Adipocyte (in vitro differentiated cells): Measurements from ENCODE around the gene FAM200C.

Experiments used
- DNase-seq: peaks from one replicate; pipeline ENCODE4 v3.0.0-alpha.2; 2015; ENCODE audit warnings: low read depth
- H3K27me3 ChIP-seq: replicated peaks from 2 replicates; pipeline ENCODE4 v1.7.0; 2013; ENCODE audit warnings: mild to moderate bottlenecking, low read length, moderate library complexity; ENCODE audit not compliant: control insufficient read depth, insufficient read depth
- H3K36me3 ChIP-seq: 2 replicates; pipeline ENCODE4 v1.7.0; 2013; ENCODE audit warnings: low read length, mild to moderate bottlenecking, moderate library complexity; ENCODE audit not compliant: control insufficient read depth, insufficient read depth, severe bottlenecking
- H3K4me1 ChIP-seq: 2 replicates; pipeline ENCODE4 v1.7.0; 2013; ENCODE audit warnings: mild to moderate bottlenecking, low read length, moderate library complexity; ENCODE audit not compliant: control insufficient read depth, insufficient read depth
- H3K4me3 ChIP-seq: 2 replicates; pipeline ENCODE4 v1.7.0; 2013; ENCODE audit warnings: mild to moderate bottlenecking, low read length, moderate library complexity
- H3K9ac ChIP-seq: 2 replicates; pipeline ENCODE4 v1.7.0; 2013; ENCODE audit warnings: mild to moderate bottlenecking, low read length, moderate library complexity
- H3K9me3 ChIP-seq: 2 replicates; pipeline ENCODE4 v1.7.0; 2013; ENCODE audit warnings: mild to moderate bottlenecking, low read length, moderate library complexity; ENCODE audit not compliant: control insufficient read depth

The FAM200C gene

DNA sequence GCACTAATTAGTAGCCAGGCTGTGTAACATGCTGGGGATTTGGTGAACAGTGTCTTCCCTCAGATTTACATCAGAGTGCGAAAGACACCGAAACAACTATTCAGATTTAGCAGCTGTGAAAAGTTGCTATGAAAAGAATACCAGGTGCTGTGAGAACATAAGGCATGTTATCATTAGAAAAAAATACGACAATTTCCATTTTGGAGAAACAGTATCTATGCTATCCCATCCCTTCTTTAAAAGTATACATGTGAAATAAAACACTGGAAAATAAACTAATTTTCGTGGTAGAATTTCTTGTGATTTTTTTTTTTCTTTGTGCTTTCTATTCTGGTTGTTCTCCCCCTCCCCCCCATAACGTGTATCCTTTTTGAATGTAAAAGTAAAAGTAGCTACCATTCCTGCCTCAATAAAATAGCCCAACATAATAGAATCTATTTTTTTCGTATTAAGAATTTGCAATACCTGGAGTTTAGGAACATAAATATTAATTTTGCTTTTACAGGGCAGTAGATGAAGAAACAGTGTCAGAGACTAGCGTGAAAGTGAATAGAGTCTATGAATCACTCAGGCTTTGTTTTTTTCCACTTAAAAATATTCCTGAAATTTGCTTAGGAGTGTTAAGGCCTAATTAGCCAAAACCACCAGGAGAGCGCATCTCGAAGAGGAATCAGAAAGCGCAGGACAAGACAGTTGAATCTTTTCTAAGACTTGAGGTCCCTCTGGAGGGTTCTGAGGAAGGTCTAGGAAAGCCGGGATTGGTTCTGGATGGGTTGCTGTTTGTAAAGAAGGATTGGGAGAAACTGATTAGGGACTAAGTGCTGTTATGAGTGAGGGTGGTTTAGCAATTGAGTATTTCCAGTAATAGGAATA lies 19.8 kb upstream of the FAM200C start:
- Histone ChIP-seq H3K27me3 (no peaks in the 10 kb centered on the region), H3K36me3 (peaks cover 4% of the 10 kb centered on the region), H3K9me3 (no peaks in the 10 kb centered on the region), H3K4me1 (peaks cover 27% of the 10 kb centered on the region), H3K9ac (peak overlapping the region; percentile 93), H3K4me3 (peak overlapping the region; percentile 93)
- no peak for DNase-seq

DNA sequence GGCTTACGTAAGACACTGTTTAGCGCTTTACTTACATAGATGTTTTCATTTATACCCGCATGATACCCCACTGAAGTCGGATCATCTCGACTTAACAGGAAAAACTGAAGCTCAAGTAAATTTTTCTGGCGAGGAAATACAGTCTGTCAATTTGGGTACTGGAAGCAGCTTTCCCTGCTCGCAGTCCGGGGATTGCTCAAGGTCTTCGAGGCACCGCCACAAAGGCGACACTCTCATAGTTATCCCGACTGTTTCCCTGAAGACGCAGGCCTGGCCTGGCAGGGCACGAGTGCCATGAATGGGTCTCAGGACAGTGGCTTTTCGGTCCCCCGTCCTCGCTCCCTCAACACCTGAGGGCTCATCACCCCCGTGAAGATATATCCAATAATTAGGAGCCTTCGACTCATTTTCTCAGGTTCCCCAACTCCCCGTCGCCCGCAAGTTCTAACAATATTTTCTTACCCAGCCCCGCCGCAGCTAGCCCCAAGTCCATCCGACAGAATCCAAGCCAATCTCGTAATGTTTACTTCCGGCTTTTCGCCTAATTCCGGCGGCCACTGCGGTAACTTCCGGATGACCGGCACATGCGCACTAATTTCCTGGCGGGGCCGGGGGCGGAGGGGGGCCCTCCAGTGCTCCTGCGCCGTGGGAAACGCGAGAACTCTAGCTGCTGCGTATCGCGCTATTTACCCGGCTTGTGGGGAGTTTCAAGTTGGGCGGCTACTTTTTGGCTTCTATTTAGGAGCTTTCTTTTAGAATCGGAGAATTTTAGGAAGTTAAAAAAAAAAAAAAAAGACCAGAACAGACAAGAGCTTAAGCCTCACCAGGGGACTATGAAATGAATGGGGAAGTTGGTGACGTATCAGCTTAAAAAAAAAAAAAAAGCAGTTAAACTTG lies 19.0 kb upstream of the FAM200C start, which contains the start of gene SLU7:
Gene SLU7, minus strand, starts transcription at position 521 of the 897 bp plus-strand sequence. CDS start 3,787 bp downstream, outside the sequence.
- H3K36me3 ChIP-seq = peaks cover 13% of the 10 kb centered on the region
- H3K27me3 ChIP-seq = no peaks in the 10 kb centered on the region
- H3K4me3 ChIP-seq = peak within 1 kb of the TSS; percentile 93
- H3K4me1 ChIP-seq = peaks cover 27% of the 10 kb centered on the region
- DNase-seq = peak; percentile 99
- peak within 1 kb of the TSS; percentile 93 for H3K9ac ChIP-seq
- no peaks in the 10 kb centered on the region for H3K9me3 ChIP-seq

DNA sequence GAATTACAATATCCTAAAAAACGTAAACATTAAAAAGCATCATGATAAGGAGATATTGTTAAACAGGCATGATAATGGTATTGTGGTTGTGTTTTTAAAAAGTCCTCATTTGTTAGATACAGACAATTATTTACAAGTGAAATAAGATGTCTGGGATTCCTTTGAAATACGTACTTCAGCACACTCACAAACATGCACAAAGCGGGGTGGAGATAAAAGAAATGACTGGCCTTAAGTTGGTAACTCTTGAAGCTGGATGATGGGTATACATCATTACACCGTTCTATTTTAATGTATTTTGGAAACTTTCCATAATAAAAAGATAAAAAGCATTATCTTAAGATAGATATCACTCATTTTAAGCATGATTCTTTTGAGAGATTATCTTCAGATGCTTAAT lies 1.0 kb downstream of the FAM200C start:
- Histone ChIP-seq H3K27me3 (no peaks in the 10 kb centered on the region), H3K36me3 (peaks cover 27% of the 10 kb centered on the region), H3K4me3 (peak overlapping the region; percentile 87), H3K9ac (peak overlapping the region; percentile 90), H3K9me3 (no peaks in the 10 kb centered on the region), H3K4me1 (peaks cover 19% of the 10 kb centered on the region)
- DNase-seq = peak; percentile 27

DNA sequence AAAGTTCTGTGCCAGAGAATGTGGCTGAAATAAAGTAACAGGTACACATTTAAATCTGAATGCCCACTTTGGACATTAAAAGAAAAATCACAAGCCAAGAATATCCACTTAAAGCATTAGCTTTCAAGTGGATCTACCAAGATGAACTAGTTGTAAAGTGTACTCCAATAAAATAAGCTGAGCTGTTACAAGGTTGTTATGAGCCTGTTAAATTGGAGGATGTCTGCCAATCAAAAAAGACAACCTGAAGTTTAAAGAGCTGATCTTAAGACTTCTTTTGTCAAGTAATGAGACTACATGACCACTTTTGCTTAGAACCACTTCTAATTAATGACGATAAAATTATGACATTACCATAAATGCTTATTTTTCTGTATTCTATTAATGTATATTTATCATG lies 2.4 kb downstream of the FAM200C start:
- H3K4me3 ChIP-seq = no peak overlapping the region

DNA sequence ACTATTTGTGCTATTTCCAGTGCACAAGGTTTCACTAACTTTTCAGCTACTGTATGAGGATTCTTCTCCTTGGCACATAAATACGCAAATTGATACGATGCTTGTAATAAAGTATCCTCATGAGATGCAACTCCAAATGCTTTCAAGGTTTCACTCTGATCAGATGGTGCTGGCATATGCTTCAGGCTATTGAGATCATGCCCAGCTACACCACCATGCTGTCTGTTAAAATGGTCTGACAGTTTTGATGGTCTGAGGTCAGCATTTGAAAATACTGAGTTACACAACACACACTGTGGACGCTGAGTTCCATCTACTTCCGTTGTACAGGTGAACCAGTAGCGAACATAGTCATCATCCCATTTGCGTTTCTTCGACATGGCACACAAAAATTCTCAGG lies 4.7 kb downstream of the FAM200C start:
- H3K9me3 ChIP-seq = no peaks in the 10 kb centered on the region
- DNase-seq = no peak
- H3K4me3 ChIP-seq = no peak overlapping the region
- H3K4me1 ChIP-seq = peaks cover 24% of the 10 kb centered on the region
- no peak overlapping the region for H3K9ac ChIP-seq
- H3K27me3 ChIP-seq = no peaks in the 10 kb centered on the region
- no peaks in the 10 kb centered on the region for H3K36me3 ChIP-seq

More for the DNA sequence above, 2.4 kb downstream of the FAM200C start:
- Histone ChIP-seq H3K9ac (no peak overlapping the region), H3K4me1 (peaks cover 30% of the 10 kb centered on the region), H3K9me3 (no peaks in the 10 kb centered on the region), H3K27me3 (no peaks in the 10 kb centered on the region), H3K36me3 (peaks cover 17% of the 10 kb centered on the region)
- no peak for DNase-seq

DNA sequence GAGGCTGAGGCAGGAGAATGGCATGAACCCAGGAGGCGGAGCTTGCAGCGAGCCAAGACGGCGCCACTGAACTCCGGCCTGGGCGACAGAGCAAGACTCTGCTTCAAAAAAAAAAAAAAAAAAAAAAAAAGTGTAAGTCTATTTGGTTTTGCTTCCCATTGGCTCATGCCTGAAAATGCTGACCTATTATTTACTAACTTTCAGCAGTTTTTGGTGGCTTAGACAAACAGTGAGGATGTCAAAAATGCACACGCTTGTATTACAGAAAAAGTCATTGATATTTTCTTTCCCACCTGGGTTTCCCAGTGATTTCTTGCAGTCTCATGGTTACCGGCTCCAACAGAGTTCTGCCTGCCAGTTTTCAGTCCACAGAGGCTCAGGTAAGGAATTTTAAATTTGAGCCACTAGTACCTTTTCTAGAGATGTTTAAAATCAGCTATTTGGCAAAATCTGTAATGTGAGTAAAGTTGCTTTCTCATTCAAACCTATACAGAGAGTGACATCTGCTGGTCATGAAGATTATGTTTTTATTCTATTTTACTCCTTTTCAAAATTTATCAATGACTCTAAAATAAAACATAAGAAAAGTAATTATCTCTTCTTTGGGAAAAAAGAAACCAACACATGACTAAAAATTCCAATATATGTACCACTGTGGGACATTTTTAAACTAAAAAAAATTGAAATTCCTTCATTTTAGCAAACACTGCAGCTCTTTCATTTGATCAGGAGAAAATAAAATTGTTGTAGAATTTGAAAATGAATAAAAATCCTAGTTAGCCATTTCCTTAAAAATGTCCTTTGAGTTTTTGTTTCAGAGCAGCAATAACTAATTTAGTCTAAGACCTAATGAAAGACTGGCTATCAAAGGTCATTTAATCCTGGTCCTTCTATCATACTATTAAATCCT lies 8.8 kb downstream of the FAM200C start:
- Histone ChIP-seq H3K36me3 (no peaks in the 10 kb centered on the region), H3K27me3 (no peaks in the 10 kb centered on the region), H3K9me3 (peaks cover 15% of the 10 kb centered on the region), H3K9ac (no peak overlapping the region), H3K4me3 (no peak overlapping the region), H3K4me1 (peaks cover 18% of the 10 kb centered on the region)
- peak; percentile 72 for DNase-seq

DNA sequence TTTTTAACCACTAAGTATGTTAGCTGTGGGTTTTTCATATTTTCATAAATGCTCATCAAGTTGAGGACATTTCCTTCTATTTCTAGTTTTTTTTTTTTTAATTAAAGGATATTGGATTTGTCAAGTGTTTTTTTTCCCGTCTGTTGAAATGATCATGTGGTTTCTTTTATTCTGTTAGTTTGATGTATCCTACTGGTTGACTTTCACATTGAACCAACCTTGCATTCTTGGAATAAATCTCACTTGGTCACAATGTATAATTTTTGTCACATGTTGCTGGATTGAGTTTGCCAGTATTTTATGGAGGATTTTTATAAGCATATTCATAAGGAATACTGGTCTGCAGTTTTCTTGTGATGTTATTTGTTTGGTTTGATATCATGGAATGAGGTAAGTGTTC lies 12.4 kb downstream of the FAM200C start:
- Histone ChIP-seq H3K36me3 (no peaks in the 10 kb centered on the region), H3K9ac (no peak overlapping the region), H3K9me3 (peaks cover 15% of the 10 kb centered on the region), H3K4me1 (no peaks in the 10 kb centered on the region), H3K4me3 (no peak overlapping the region), H3K27me3 (no peaks in the 10 kb centered on the region)
- no peak for DNase-seq

DNA sequence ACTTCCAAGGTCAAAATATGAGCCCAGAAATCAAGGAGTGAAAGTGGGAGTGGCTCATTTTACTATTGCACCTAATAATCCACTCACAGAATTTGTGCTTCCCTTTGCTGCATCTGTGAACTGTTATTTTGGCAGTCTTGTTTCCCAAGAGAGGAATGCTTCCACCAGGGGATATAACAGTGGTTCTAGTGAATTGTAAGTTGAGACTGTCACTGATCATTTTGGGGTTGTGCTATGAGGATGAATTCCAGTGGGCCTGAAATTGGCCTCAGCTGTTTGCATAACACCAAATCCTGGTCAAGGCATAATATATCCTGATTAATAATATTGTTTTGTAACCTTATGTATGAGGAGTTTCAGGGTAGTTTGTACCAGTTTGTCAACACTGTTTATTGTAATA lies 14.4 kb downstream of the FAM200C start:
- no peaks in the 10 kb centered on the region for H3K36me3 ChIP-seq
- no peak overlapping the region for H3K9ac ChIP-seq
- no peaks in the 10 kb centered on the region for H3K4me1 ChIP-seq
- H3K27me3 ChIP-seq = no peaks in the 10 kb centered on the region
- H3K4me3 ChIP-seq = no peak overlapping the region
- peaks cover 15% of the 10 kb centered on the region for H3K9me3 ChIP-seq
- peak; percentile 18 for DNase-seq

DNA sequence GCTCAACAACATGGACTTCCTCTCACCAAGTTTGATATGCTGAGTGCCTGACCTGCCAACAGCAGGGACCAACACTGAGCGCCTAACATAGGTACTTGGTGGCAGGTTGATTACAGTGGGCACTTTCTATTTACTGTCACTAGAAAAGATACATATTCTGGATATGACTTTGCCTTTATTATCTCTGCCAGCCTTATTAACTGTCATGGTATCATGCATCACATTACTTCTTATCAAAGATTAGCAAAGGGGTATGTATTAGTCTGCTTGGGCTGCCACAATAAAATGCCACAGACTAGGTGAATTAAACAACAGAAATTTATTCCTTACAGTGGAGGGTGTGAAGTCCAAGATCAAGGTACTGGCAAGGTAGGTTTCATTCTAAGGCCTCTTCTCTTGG lies 15.2 kb downstream of the FAM200C start:
- H3K9ac ChIP-seq = no peak overlapping the region
- no peak for DNase-seq
- no peaks in the 10 kb centered on the region for H3K4me1 ChIP-seq
- peaks cover 15% of the 10 kb centered on the region for H3K9me3 ChIP-seq
- H3K27me3 ChIP-seq = no peaks in the 10 kb centered on the region
- no peak overlapping the region for H3K4me3 ChIP-seq
- no peaks in the 10 kb centered on the region for H3K36me3 ChIP-seq

DNA sequence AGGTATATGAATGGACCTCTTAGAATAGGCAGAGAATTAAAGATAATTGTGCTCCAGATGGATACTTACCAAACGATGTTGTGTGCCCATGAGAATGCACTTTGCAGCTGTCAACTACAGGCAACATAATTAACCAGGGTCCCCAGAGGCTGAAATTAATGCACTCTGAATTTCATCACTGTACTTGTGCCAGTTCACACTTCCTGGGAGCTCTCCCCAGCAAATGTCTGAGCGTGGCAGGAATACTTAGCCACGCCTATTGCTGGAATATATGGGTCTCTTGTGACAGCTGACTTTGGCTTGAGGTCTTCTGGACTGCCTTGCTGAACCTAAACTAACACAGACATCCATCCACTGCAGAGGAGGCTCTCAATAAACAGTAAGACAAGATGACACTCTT lies 17.5 kb downstream of the FAM200C start:
- Histone ChIP-seq H3K9me3 (peaks cover 10% of the 10 kb centered on the region), H3K9ac (no peak overlapping the region), H3K4me1 (no peaks in the 10 kb centered on the region), H3K27me3 (peaks cover 2% of the 10 kb centered on the region), H3K36me3 (no peaks in the 10 kb centered on the region), H3K4me3 (no peak overlapping the region)
- no peak for DNase-seq
